NT2/D1 (cell line): Measurements from ENCODE around the gene TAF1C.
"Not testable (repeated sequence)": the region's sequence is repeated elsewhere in the genome, so short reads cannot be mapped to it uniquely, and the experiment has no call there.

Source experiments
- SUZ12 ChIP-seq: IDR thresholded peaks from 2 replicates; pipeline ENCODE4 v1.6.1; 2011; ENCODE audit not compliant: insufficient read length, insufficient read depth; ENCODE audit errors: extremely low read depth
- ZNF274 ChIP-seq: IDR thresholded peaks from 2 replicates; pipeline ENCODE4 v1.6.1; 2011; ENCODE audit warnings: mild to moderate bottlenecking, low read depth, low read length

- TF ChIP-seq ZNF274, SUZ12: not testable (repeated sequence)
These were observed 29.3 kb upstream of the TAF1C start for GRCh38 chr16:84216144-84216543.
